HEK293 (cell line): ENCODE results near the gene PTPRN.
A peak's percentile ranks its signal among the peaks of the same experiment; 100 is the strongest.

ENCODE experiments used
- CTCF ChIA-PET: fragments of 350-600 bp; formaldehyde crosslinking; extraction: SDS; loops from one replicate; lab custom pipeline; 2021; ENCODE audit warnings: antibody characterized with exemption; lab: Yijun Ruan, JAX
- POLR2A ChIA-PET: fragments of 300-600 bp; formaldehyde crosslinking; extraction: SDS; loops from one replicate; lab custom pipeline; 2020; ENCODE audit warnings: antibody characterized with exemption, inconsistent platforms; lab: Yijun Ruan, JAX
- H3K27ac ChIP-seq: fragments of 200-500 bp; sonication (Bioruptor generic); 2 replicates; pipeline ENCODE4 v1.5.1; 2014; ENCODE audit warnings: low read depth, low read length, control low read depth, inconsistent platforms; ENCODE audit errors: extremely low read depth
- H3K36me3 ChIP-seq, 2 experiments: fragments of 200-500 bp in 1 of 2; sonication (Bioruptor generic) in 1 of 2; 1 replicate in 1 of 2; 2 replicates in 1 of 2; pipeline ENCODE4 v1.5.1; 2014 to 2017; ENCODE audit warnings: inconsistent platforms in 2 of 2, low read length in 2 of 2; ENCODE audit not compliant: control insufficient read depth in 2 of 2, insufficient read depth in 1 of 2
- H3K4me1 ChIP-seq: fragments of 200-500 bp; sonication (Bioruptor generic); 2 replicates; pipeline ENCODE4 v1.5.1; 2014; ENCODE audit warnings: mild to moderate bottlenecking, low read length, inconsistent platforms; ENCODE audit not compliant: control insufficient read depth, insufficient read depth
- H3K4me3 ChIP-seq: 2 replicates; pipeline ENCODE4 v1.5.1; 2011; ENCODE audit warnings: low read depth, mild to moderate bottlenecking, control low read depth, low read length, moderate library complexity
- H3K9me3 ChIP-seq: fragments of 200-500 bp; sonication (Bioruptor generic); 2 replicates; pipeline ENCODE4 v1.5.1; 2014; ENCODE audit warnings: low read depth, low read length, inconsistent platforms; ENCODE audit not compliant: control insufficient read depth, insufficient read depth
- ELK4 ChIP-seq: IDR thresholded peaks from 2 replicates; pipeline ENCODE4 v1.6.1; 2011; ENCODE audit warnings: mild to moderate bottlenecking, low read depth, low read length, borderline replicate concordance
- KLF7 ChIP-seq: fragments of 450-650 bp; formaldehyde crosslinking; IDR thresholded peaks from 2 replicates; pipeline ENCODE4 v1.5.1; 2016; ENCODE audit warnings: missing biosample characterization, missing genetic modification characterization, borderline replicate concordance
- OVOL3 ChIP-seq: fragments of 450-650 bp; formaldehyde crosslinking; IDR thresholded peaks from 2 replicates; pipeline ENCODE4 v1.5.1; 2016; ENCODE audit warnings: missing biosample characterization, missing genetic modification characterization
- PBX3 ChIP-seq: sonication (generic); formaldehyde crosslinking; IDR thresholded peaks from 2 replicates; pipeline ENCODE4 v1.8.1; 2022; ENCODE audit warnings: mild to moderate bottlenecking, moderate library complexity, missing genetic modification reagents
- REPIN1 ChIP-seq: fragments of 450-650 bp; formaldehyde crosslinking; IDR thresholded peaks from 2 replicates; pipeline ENCODE4 v1.5.1; 2017; ENCODE audit warnings: missing biosample characterization, missing genetic modification characterization, low read depth
- REST ChIP-seq: fragments of 450-650 bp; formaldehyde crosslinking; IDR thresholded peaks from 2 replicates; pipeline ENCODE4 v1.5.1; 2016; ENCODE audit warnings: missing biosample characterization, missing genetic modification characterization
- ZBTB26 ChIP-seq: fragments of 450-650 bp; formaldehyde crosslinking; optimal IDR thresholded peaks from 2 replicates; pipeline ENCODE3; 2016; ENCODE audit warnings: missing biosample characterization, mild to moderate bottlenecking, missing genetic modification characterization
- ZBTB44 ChIP-seq: fragments of 450-650 bp; IDR thresholded peaks from 2 replicates; pipeline ENCODE4 v1.5.1; 2018; ENCODE audit warnings: missing biosample characterization, mild to moderate bottlenecking, missing genetic modification characterization
- ZBTB6 ChIP-seq: fragments of 450-650 bp; formaldehyde crosslinking; IDR thresholded peaks from 2 replicates; pipeline ENCODE4 v1.5.1; 2017; ENCODE audit warnings: missing biosample characterization, missing genetic modification characterization
- ZBTB8A ChIP-seq: fragments of 450-650 bp; formaldehyde crosslinking; IDR thresholded peaks from 2 replicates; pipeline ENCODE4 v1.5.1; 2016; ENCODE audit warnings: missing biosample characterization, missing genetic modification characterization
- ZFP37 ChIP-seq: fragments of 450-650 bp; formaldehyde crosslinking; IDR thresholded peaks from 2 replicates; pipeline ENCODE4 v1.5.1; 2016; ENCODE audit warnings: missing biosample characterization, missing genetic modification characterization
- ZNF10 ChIP-seq: fragments of 450-650 bp; formaldehyde crosslinking; IDR thresholded peaks from 2 replicates; pipeline ENCODE4 v1.5.1; 2017; ENCODE audit warnings: missing biosample characterization, missing genetic modification characterization
- ZNF112 ChIP-seq: fragments of 450-650 bp; formaldehyde crosslinking; IDR thresholded peaks from 2 replicates; pipeline ENCODE4 v1.5.0; 2017; ENCODE audit warnings: missing biosample characterization, missing genetic modification characterization
- ZNF155 ChIP-seq: fragments of 450-650 bp; formaldehyde crosslinking; IDR thresholded peaks from 2 replicates; pipeline ENCODE4 v1.5.1; 2016; ENCODE audit warnings: missing biosample characterization, missing genetic modification characterization
- ZNF221 ChIP-seq: fragments of 450-650 bp; formaldehyde crosslinking; IDR thresholded peaks from 2 replicates; pipeline ENCODE4 v1.5.1; 2017; ENCODE audit warnings: missing biosample characterization, missing genetic modification characterization, borderline replicate concordance
- ZNF24 ChIP-seq: fragments of 450-650 bp; formaldehyde crosslinking; IDR thresholded peaks from 2 replicates; pipeline ENCODE4 v1.5.1; 2016; ENCODE audit warnings: missing biosample characterization, missing genetic modification characterization
- ZNF324 ChIP-seq: fragments of 450-650 bp; formaldehyde crosslinking; IDR thresholded peaks from 2 replicates; pipeline ENCODE4 v1.5.1; 2016; ENCODE audit warnings: missing biosample characterization, missing genetic modification characterization
- ZNF354C ChIP-seq: fragments of 450-650 bp; formaldehyde crosslinking; IDR thresholded peaks from 2 replicates; pipeline ENCODE4 v1.5.1; 2016; ENCODE audit warnings: missing biosample characterization, missing genetic modification characterization, low read depth, borderline replicate concordance
- ZNF423 ChIP-seq: fragments of 450-650 bp; formaldehyde crosslinking; IDR thresholded peaks from 2 replicates; pipeline ENCODE4 v1.5.1; 2016; ENCODE audit warnings: missing biosample characterization, missing genetic modification characterization
- ZNF426 ChIP-seq: fragments of 450-650 bp; formaldehyde crosslinking; IDR thresholded peaks from 2 replicates; pipeline ENCODE4 v1.5.1; 2017; ENCODE audit warnings: missing biosample characterization, missing genetic modification characterization, mild to moderate bottlenecking, inconsistent platforms, moderate library complexity
- ZNF529 ChIP-seq: fragments of 450-650 bp; formaldehyde crosslinking; IDR thresholded peaks from 2 replicates; pipeline ENCODE4 v1.5.1; 2017; ENCODE audit warnings: missing genetic modification characterization, missing biosample characterization; ENCODE audit not compliant: insufficient replicate concordance
- ZNF555 ChIP-seq: fragments of 450-650 bp; formaldehyde crosslinking; conservative IDR thresholded peaks from 2 replicates; pipeline ENCODE4 v1.5.1; 2017; ENCODE audit warnings: missing biosample characterization, mild to moderate bottlenecking, missing genetic modification characterization, inconsistent platforms
- ZNF645 ChIP-seq: fragments of 450-650 bp; formaldehyde crosslinking; IDR thresholded peaks from 2 replicates; pipeline ENCODE4; 2016; ENCODE audit warnings: missing biosample characterization, missing genetic modification characterization
- ZNF707 ChIP-seq: fragments of 450-650 bp; formaldehyde crosslinking; IDR thresholded peaks from 2 replicates; pipeline ENCODE4 v1.5.1; 2016; ENCODE audit warnings: missing biosample characterization, missing genetic modification characterization
- ZSCAN16 ChIP-seq: fragments of 450-650 bp; formaldehyde crosslinking; IDR thresholded peaks from 2 replicates; pipeline ENCODE4 v1.5.1; 2016; ENCODE audit warnings: missing biosample characterization, missing genetic modification characterization

Gene PTPRN

GRCh38 chr2:219332542-219332941 is 23.3 kb upstream of the PTPRN start, which contains the start of gene RESP18:
Gene RESP18, minus strand, starts transcription at chr2:219332744.
- Histone ChIP-seq H3K9me3 (no peaks in the 10 kb centered on the region), H3K4me1 (no peaks in the 10 kb centered on the region), H3K36me3 (no peaks in the 10 kb centered on the region), H3K4me3 (no peak within 1 kb of the TSS), H3K27ac (no peak within 1 kb of the TSS)
- TF ChIP-seq ZBTB6 (tag by site-specific recombination) (no peak), ZNF24 (tag by site-specific recombination) (no peak), ZFP37 (tag by site-specific recombination) (no peak), OVOL3 (tag by site-specific recombination) (no peak), ZNF555 (tag by site-specific recombination) (no peak), ZSCAN16 (tag by site-specific recombination) (no peak), ZNF529 (tag by site-specific recombination) (no peak), ZNF645 (no peak), ZNF10 (tag by site-specific recombination) (no peak), ELK4 (no peak), ZNF707 (no peak), ZNF112 (tag by site-specific recombination) (no peak), ZNF426 (tag by site-specific recombination) (no peak), ZNF423 (no peak), ZBTB44 (tag by site-specific recombination) (no peak), ZNF354C (tag by site-specific recombination) (no peak), ZNF155 (no peak), KLF7 (no peak), ZBTB8A (no peak), ZNF324 (no peak)
- CTCF ChIA-PET = interaction anchor here (0.6 to 1.9 kb wide), 2 partner anchors 173 to 416 kb away, joined by 3 to 5 read pairs; no protein-coding TSS in a partner anchor
- POLR2A ChIA-PET = no interaction called here

- Histone ChIP-seq H3K4me3 (no peak overlapping the region), H3K27ac (no peak overlapping the region), H3K36me3 (no peaks in the 10 kb centered on the region), H3K4me1 (no peaks in the 10 kb centered on the region), H3K9me3 (no peaks in the 10 kb centered on the region)
- CTCF ChIA-PET = interaction anchor here (1.0 to 1.9 kb wide), 2 partner anchors 33 to 172 kb away, joined by 3 to 5 read pairs; no protein-coding TSS in a partner anchor
- POLR2A ChIA-PET = no interaction called here
- TF ChIP-seq REST (tag by site-specific recombination) (peak; percentile 97), ZNF221 (tag by site-specific recombination) (no peak), REPIN1 (tag by site-specific recombination) (no peak), PBX3 (CRISPR knock-in tag) (0 out of 2 replicates have a peak, but pooled peaks have one; percentile 55), ZBTB26 (peak; percentile 23)
These were observed 22.5 kb upstream of the PTPRN start for GRCh38 chr2:219331560-219332213.
